Lower lobe of right lung (tissue), 2 donors: ENCODE measurements around the gene RNF144B. TPM values are rescaled to one million over a fixed set of nuclear protein-coding genes. Genes with fewer than 3 reads are reported as not detected.
A peak's percentile ranks its signal among the peaks of the same experiment; 100 is the strongest.

Source experiments
- ATAC-seq, 2 donors: fragments of 200-7000 bp; cut with Tn5 transposase; one replicate each; pipeline ENCODE4 v1.9.1; 2020 to 2022; ENCODE audit warnings: mild to moderate bottlenecking in 2 of 2, moderate library complexity in 2 of 2
- DNase-seq: peaks from one replicate; pipeline ENCODE4 v3.0.0-alpha.2; 2020
- H3K27ac ChIP-seq: fragments of 200-600 bp; one replicate; pipeline ENCODE4 v1.8.0; 2022
- H3K27me3 ChIP-seq: fragments of 200-600 bp; one replicate; pipeline ENCODE4 v1.8.0; 2022; ENCODE audit warnings: low read depth
- H3K36me3 ChIP-seq: fragments of 200-600 bp; one replicate; pipeline ENCODE4 v1.8.0; 2022; ENCODE audit warnings: mild to moderate bottlenecking
- H3K4me1 ChIP-seq: fragments of 200-600 bp; one replicate; pipeline ENCODE4 v1.8.0; 2022
- H3K4me3 ChIP-seq: fragments of 200-600 bp; one replicate; pipeline ENCODE4 v1.8.0; 2022; ENCODE audit warnings: mild to moderate bottlenecking
- H3K9me3 ChIP-seq: fragments of 200-600 bp; one replicate; pipeline ENCODE4 v1.8.0; 2022
- CTCF ChIP-seq: fragments of 200-600 bp; IDR thresholded peaks from one replicate; pipeline ENCODE4 v1.8.0; 2022; ENCODE audit warnings: antibody characterized with exemption, mild to moderate bottlenecking
- intact Hi-C: fragments of 100-400 bp; cut with DNase I; formaldehyde crosslinking; loops from one replicate; pipeline ENCODE4 v1.11.0; 2022
- total RNA-seq: library from RNA; stranded (reverse); fragmentation: NEBNext Ultra II Directional; extraction: Animal tissue kit (Norgen Biotek cat#: 25700); gene quantifications from one replicate; pipeline ENCODE4 v1.2.1, GENCODE V29; 2021
- donor health status: DM: no; HTN: yes; CAD: no; lungs with severe emphysema.

RNF144B gene
- total RNA-seq, 1 donor from 2014 or later, result 109 TPM

- no peak for DNase-seq
- no peak for TF ChIP-seq CTCF
Measured at GRCh38 chr6:18498408-18498807, 111.3 kb downstream of the RNF144B start.

GRCh38 chr6:18500921-18501662, 113.9 kb downstream of the RNF144B start:
- DNase-seq, result no peak
- intact Hi-C loops, result loop anchor here (5.0 kb wide), 1 partner anchor 179 kb away; no protein-coding TSS in a partner anchor
- no peaks in the 10 kb centered on the region for H3K36me3 ChIP-seq
- peak overlapping the region; percentile 65 for H3K27ac ChIP-seq
- no peak for TF ChIP-seq CTCF
- H3K27me3 ChIP-seq, result no peaks in the 10 kb centered on the region
- H3K4me1 ChIP-seq, result peaks cover 19% of the 10 kb centered on the region
- H3K4me3 ChIP-seq, result no peak overlapping the region
- no peak for ATAC-seq
- no peaks in the 10 kb centered on the region for H3K9me3 ChIP-seq

More at GRCh38 chr6:18498408-18498807, 111.3 kb downstream of the RNF144B start:
- Histone ChIP-seq H3K4me1 (peaks cover 26% of the 10 kb centered on the region), H3K4me3 (no peak overlapping the region), H3K9me3 (no peaks in the 10 kb centered on the region), H3K36me3 (no peaks in the 10 kb centered on the region), H3K27me3 (no peaks in the 10 kb centered on the region), H3K27ac (no peak overlapping the region)
- intact Hi-C loops, result no loop called here
- ATAC-seq, result no peak

GRCh38 chr6:18501663-18502013, 114.5 kb downstream of the RNF144B start:
- Histone ChIP-seq H3K27ac (peak overlapping the region; percentile 65), H3K4me1 (peaks cover 19% of the 10 kb centered on the region), H3K4me3 (no peak overlapping the region), H3K9me3 (no peaks in the 10 kb centered on the region), H3K27me3 (no peaks in the 10 kb centered on the region), H3K36me3 (no peaks in the 10 kb centered on the region)
- DNase-seq, result peak; percentile 77
- intact Hi-C loops, result loop anchor here (5.0 kb wide), 1 partner anchor 179 kb away; no protein-coding TSS in a partner anchor
- TF ChIP-seq CTCF, result no peak
- ATAC-seq, result peak; percentile 61 to 82

GRCh38 chr6:18503206-18503592, 116.0 kb downstream of the RNF144B start:
- Histone ChIP-seq H3K4me3 (no peak overlapping the region), H3K9me3 (no peaks in the 10 kb centered on the region), H3K27me3 (no peaks in the 10 kb centered on the region), H3K27ac (peak overlapping the region; percentile 66), H3K4me1 (peaks cover 19% of the 10 kb centered on the region), H3K36me3 (no peaks in the 10 kb centered on the region)
- TF ChIP-seq CTCF, result no peak
- ATAC-seq (no peak), DNase-seq (no peak)
- intact Hi-C loops, result loop anchor here (5.0 kb wide), 1 partner anchor 181 kb away; no protein-coding TSS in a partner anchor

GRCh38 chr6:18503593-18504231, 116.6 kb downstream of the RNF144B start:
- peak overlapping the region; percentile 66 for H3K27ac ChIP-seq
- H3K27me3 ChIP-seq, result no peaks in the 10 kb centered on the region
- DNase-seq, result no peak
- ATAC-seq, result peak; percentile 87 to 92
- intact Hi-C loops, result loop anchor here (5.0 kb wide), 1 partner anchor 181 kb away; no protein-coding TSS in a partner anchor
- TF ChIP-seq CTCF, result peak; percentile 90
- no peaks in the 10 kb centered on the region for H3K9me3 ChIP-seq
- no peaks in the 10 kb centered on the region for H3K36me3 ChIP-seq
- peaks cover 19% of the 10 kb centered on the region for H3K4me1 ChIP-seq
- H3K4me3 ChIP-seq, result peak overlapping the region; percentile 47
